ENCODE measurements around the gene CRYGC. TPM values are rescaled to one million over a fixed set of nuclear protein-coding genes. Genes with fewer than 3 reads are reported as not detected.
"Not testable (repeated sequence)": the region's sequence is repeated elsewhere in the genome, so short reads cannot be mapped to it uniquely, and the experiment has no call there.

Gene CRYGC
- total RNA-seq, 1 donor from 2014 or later, result not detected

DNA sequence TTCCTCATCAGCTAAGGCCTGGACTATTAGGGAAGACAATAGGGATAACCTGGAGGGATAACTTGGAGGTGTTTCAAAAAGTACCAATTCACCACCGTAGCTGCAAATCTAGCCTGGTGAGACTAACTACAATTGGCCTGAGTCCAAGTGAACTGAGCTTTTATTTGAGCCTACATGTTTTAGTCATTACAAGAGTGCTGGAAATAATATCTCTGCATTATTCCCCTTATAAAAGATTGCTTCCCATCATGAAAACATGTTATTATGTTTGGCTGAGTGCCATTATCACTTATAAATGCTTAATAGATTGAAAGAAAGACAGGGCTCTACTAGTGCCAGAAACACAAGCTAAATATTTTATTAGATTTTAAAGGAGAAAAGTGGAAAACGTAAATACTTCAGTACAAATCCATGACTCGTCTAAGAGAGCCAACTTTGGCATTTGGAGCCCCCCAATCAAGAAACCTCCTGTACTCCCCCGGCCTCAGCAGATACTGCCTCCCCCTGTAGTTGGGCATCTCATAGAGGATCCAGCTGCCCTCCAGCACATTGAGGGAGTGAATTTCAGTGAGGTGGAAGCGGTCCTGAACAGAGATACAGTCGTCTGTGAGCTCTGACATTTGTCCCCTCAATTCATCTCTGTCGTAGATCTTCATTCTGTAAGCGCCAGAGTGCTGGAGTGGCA is 12.8 kb upstream of the CRYGC start:
- Mint-ChIP-seq H3K4me3 (ENCODE audit: unreplicated experiment) (no peak overlapping the region), H3K9me3 (ENCODE audit: unreplicated experiment) (peaks cover 7% of the 10 kb centered on the region), H3K27me3 (ENCODE audit: low read depth, unreplicated experiment) (no peaks in the 10 kb centered on the region), H3K27ac (ENCODE audit: unreplicated experiment) (no peak overlapping the region), H3K4me1 (ENCODE audit: low read depth, unreplicated experiment) (no peaks in the 10 kb centered on the region), H3K36me3 (ENCODE audit: low read depth, unreplicated experiment) (no peaks in the 10 kb centered on the region)
- H3K9ac ChIP-seq (ENCODE audit: low read length), result no peak overlapping the region
- TF ChIP-seq CTCF (IDR thresholded peaks at IDR 0.05; ENCODE audit: insufficient read depth, low read depth, low read length) (no peak), EZH2 (IDR thresholded peaks at IDR 0.05; ENCODE audit: insufficient read depth, low read length) (no peak)
- no peaks in the 10 kb centered on the region for H3K36me3 ChIP-seq (ENCODE audit: insufficient read depth, low read length)
- no peak overlapping the region for H3K27ac ChIP-seq (ENCODE audit: low read depth, low read length)
- no peaks in the 10 kb centered on the region for H3K27me3 ChIP-seq (ENCODE audit: insufficient read depth, low read length)
- no peak overlapping the region for H3K4me2 ChIP-seq (ENCODE audit: low read length)
- no peaks in the 10 kb centered on the region for H3K9me3 ChIP-seq (ENCODE audit: insufficient read depth, low read depth, low read length)
- no peaks in the 10 kb centered on the region for H3K4me1 ChIP-seq (ENCODE audit: insufficient read depth, low read length)
- FAIRE-seq (no peak), DNase-seq (ENCODE audit: low read depth) (peak; percentile 22)
- no peaks in the 10 kb centered on the region for H3K79me2 ChIP-seq (ENCODE audit: insufficient read depth, low read length)
- H3K4me3 ChIP-seq (ENCODE audit: insufficient read depth, low read depth, low read length), result no peak overlapping the region
- no peaks in the 10 kb centered on the region for H4K20me1 ChIP-seq (ENCODE audit: insufficient read depth, low read length)
- no peak overlapping the region for H2AFZ ChIP-seq (ENCODE audit: low read depth, low read length)

DNA sequence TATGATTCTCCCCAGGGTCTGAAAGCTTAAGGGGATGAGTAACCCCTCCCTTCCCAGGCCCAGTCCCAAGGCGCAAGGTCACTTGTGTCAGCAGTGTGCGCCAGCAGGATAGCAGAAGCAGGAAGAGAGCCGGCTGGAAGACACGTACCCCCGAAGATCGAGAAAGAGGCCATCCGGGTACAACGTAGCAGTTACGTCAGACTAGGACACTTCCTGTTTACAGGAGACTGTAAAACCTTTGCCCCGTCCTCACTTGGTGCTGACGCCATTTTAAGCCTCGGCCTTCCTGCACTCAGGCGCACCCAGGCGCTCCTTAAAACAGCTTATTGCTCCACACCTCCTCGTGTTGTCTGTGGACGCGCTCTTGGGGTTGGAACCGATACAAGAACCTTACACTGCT is 9.8 kb upstream of the CRYGC start:
- H3K4me3 Mint-ChIP-seq (ENCODE audit: unreplicated experiment), result no peak overlapping the region
- H3K4me1 Mint-ChIP-seq (ENCODE audit: low read depth, unreplicated experiment), result peaks cover 2% of the 10 kb centered on the region
- no peaks in the 10 kb centered on the region for H3K27me3 ChIP-seq (ENCODE audit: insufficient read depth, low read length)
- H3K9me3 ChIP-seq (ENCODE audit: insufficient read depth, low read depth, low read length), result no peaks in the 10 kb centered on the region
- H3K9ac ChIP-seq (ENCODE audit: low read length), result no peak overlapping the region
- FAIRE-seq (no peak), DNase-seq (ENCODE audit: low read depth) (no peak)
- no peaks in the 10 kb centered on the region for H3K79me2 ChIP-seq (ENCODE audit: insufficient read depth, low read length)
- peaks cover 5% of the 10 kb centered on the region for H3K9me3 Mint-ChIP-seq (ENCODE audit: unreplicated experiment)
- TF ChIP-seq CTCF (IDR thresholded peaks at IDR 0.05; ENCODE audit: insufficient read depth, low read depth, low read length) (no peak), EZH2 (IDR thresholded peaks at IDR 0.05; ENCODE audit: insufficient read depth, low read length) (no peak)
- no peaks in the 10 kb centered on the region for H3K36me3 ChIP-seq (ENCODE audit: insufficient read depth, low read length)
- H3K4me2 ChIP-seq (ENCODE audit: low read length), result no peak overlapping the region
- H3K27ac Mint-ChIP-seq (ENCODE audit: unreplicated experiment), result no peak overlapping the region
- no peaks in the 10 kb centered on the region for H4K20me1 ChIP-seq (ENCODE audit: insufficient read depth, low read length)
- no peak overlapping the region for H3K4me3 ChIP-seq (ENCODE audit: insufficient read depth, low read depth, low read length)
- no peak overlapping the region for H3K27ac ChIP-seq (ENCODE audit: low read depth, low read length)
- H3K4me1 ChIP-seq (ENCODE audit: insufficient read depth, low read length), result no peaks in the 10 kb centered on the region
- H3K27me3 Mint-ChIP-seq (ENCODE audit: low read depth, unreplicated experiment), result no peaks in the 10 kb centered on the region
- H3K36me3 Mint-ChIP-seq (ENCODE audit: low read depth, unreplicated experiment), result no peaks in the 10 kb centered on the region
- no peak overlapping the region for H2AFZ ChIP-seq (ENCODE audit: low read depth, low read length)

- not testable (repeated sequence) for H3K4me1 ChIP-seq (ENCODE audit: insufficient read depth, low read length); H3K36me3 Mint-ChIP-seq (ENCODE audit: low read depth, unreplicated experiment); H3K4me1 Mint-ChIP-seq (ENCODE audit: low read depth, unreplicated experiment); DNase-seq (ENCODE audit: low read depth); H3K36me3 ChIP-seq (ENCODE audit: insufficient read depth, low read length); H3K9me3 ChIP-seq (ENCODE audit: insufficient read depth, low read depth, low read length); H3K4me3 Mint-ChIP-seq (ENCODE audit: unreplicated experiment); H3K9ac ChIP-seq (ENCODE audit: low read length); H3K27ac ChIP-seq (ENCODE audit: low read depth, low read length); H3K27me3 ChIP-seq (ENCODE audit: insufficient read depth, low read length); H3K4me2 ChIP-seq (ENCODE audit: low read length); H3K79me2 ChIP-seq (ENCODE audit: insufficient read depth, low read length); H3K27me3 Mint-ChIP-seq (ENCODE audit: low read depth, unreplicated experiment); FAIRE-seq; H3K9me3 Mint-ChIP-seq (ENCODE audit: unreplicated experiment); H2AFZ ChIP-seq (ENCODE audit: low read depth, low read length); H3K4me3 ChIP-seq (ENCODE audit: insufficient read depth, low read depth, low read length); H3K27ac Mint-ChIP-seq (ENCODE audit: unreplicated experiment); H4K20me1 ChIP-seq (ENCODE audit: insufficient read depth, low read length)
These were observed 8.7 kb upstream of the CRYGC start for GRCh38 chr2:208138334-208138733.

Measured in astrocyte (in vitro differentiated cells and primary cell).